H1 (cell line): ENCODE measurements around the gene PSMA2. TPM values are rescaled to one million over a fixed set of nuclear protein-coding genes. Genes with fewer than 3 reads are reported as not detected.

Source experiments
- CTCF ChIA-PET: fragments of 300-600 bp; sonication (Branson Sonifier 250); formaldehyde crosslinking; loops from one replicate; lab custom pipeline; 2021; ENCODE audit not compliant: partially characterized antibody; lab: Charles Lee
- POLR2A ChIA-PET: fragments of 300-600 bp; sonication (Branson Sonifier 250); formaldehyde crosslinking; loops from one replicate; lab custom pipeline; 2021; ENCODE audit warnings: inconsistent platforms; ENCODE audit not compliant: partially characterized antibody; lab: Charles Lee
- DNase-seq, 2 experiments: peaks; one replicate each; pipeline versions ENCODE4 v3.0.0 to v3.0.0-alpha.2; 2010 to 2022; ENCODE audit warnings: low spot score in 2 of 2, low read depth in 1 of 2, mixed read lengths in 1 of 2
- FAIRE-seq: peaks from 2 replicates; lab custom pipeline; 2011; peaks lifted over from hg19 to GRCh38; lab: Jason Lieb, UNC
- H2AFZ ChIP-seq: 2 replicates; pipeline ENCODE4 v1.8.1; 2012; ENCODE audit warnings: low read length, inconsistent platforms
- H2AK5ac ChIP-seq: 2 replicates; pipeline ENCODE4 v1.6.1; 2013; ENCODE audit warnings: low read depth, low read length
- H2BK120ac ChIP-seq: replicated peaks from 2 replicates; pipeline ENCODE3; 2013; ENCODE audit warnings: low read depth, low read length, inconsistent platforms
- H2BK12ac ChIP-seq: 2 replicates; pipeline ENCODE4 v1.6.1; 2013; ENCODE audit warnings: low read depth, low read length
- H2BK15ac ChIP-seq: 2 replicates; pipeline ENCODE4 v1.6.1; 2013; ENCODE audit warnings: low read length
- H2BK20ac ChIP-seq: 2 replicates; pipeline ENCODE4 v1.6.1; 2013; ENCODE audit warnings: low read length
- H2BK5ac ChIP-seq: 2 replicates; pipeline ENCODE4 v1.6.1; 2013; ENCODE audit warnings: low read depth, low read length
- H3K14ac ChIP-seq: 2 replicates; pipeline ENCODE4 v1.6.1; 2013; ENCODE audit warnings: inconsistent platforms; ENCODE audit not compliant: insufficient read length
- H3K18ac ChIP-seq: 2 replicates; pipeline ENCODE4 v1.6.1; 2013; ENCODE audit warnings: low read length; ENCODE audit errors: extremely low read depth
- H3K23ac ChIP-seq: 2 replicates; pipeline ENCODE4 v1.6.1; 2013; ENCODE audit warnings: inconsistent platforms; ENCODE audit not compliant: insufficient read length
- H3K23me2 ChIP-seq: 2 replicates; pipeline ENCODE4 v1.6.1; 2013; ENCODE audit warnings: low read depth, low read length
- H3K27ac ChIP-seq: 2 replicates; pipeline ENCODE4 v1.6.1; 2011; ENCODE audit warnings: low read depth, low read length, inconsistent platforms
- H3K27me3 ChIP-seq, 4 experiments: replicated peaks in 1 of 4; 1 replicate in 1 of 4; 2 replicates in 3 of 4; pipeline versions ENCODE4 v1.6.1 to v1.8.1; 2011 to 2013; ENCODE audit warnings: low read length in 3 of 4, mild to moderate bottlenecking in 3 of 4, inconsistent platforms in 2 of 4, mixed read lengths in 2 of 4, moderate library complexity in 1 of 4; ENCODE audit not compliant: control insufficient read depth in 3 of 4, insufficient read depth in 3 of 4; ENCODE audit errors: extremely low read depth in 1 of 4
- H3K36me3 ChIP-seq, 4 experiments: 2 replicates each; pipeline versions ENCODE4 v1.6.1 to v1.8.1; 2011 to 2013; ENCODE audit warnings: mild to moderate bottlenecking in 4 of 4, low read length in 3 of 4, moderate library complexity in 2 of 4, control low read depth in 1 of 4, inconsistent platforms in 1 of 4; ENCODE audit not compliant: insufficient read depth in 4 of 4, control insufficient read depth in 2 of 4
- H3K4ac ChIP-seq: replicated peaks from 2 replicates; pipeline ENCODE3; 2013; ENCODE audit warnings: low read length, low read depth, mixed read lengths, inconsistent platforms; ENCODE audit not compliant: insufficient read length
- H3K4me1 ChIP-seq, 4 experiments: replicated peaks in 1 of 4; 1 replicate in 1 of 4; 2 replicates in 3 of 4; pipeline versions ENCODE4 v1.6.1 to v1.8.1; 2011 to 2013; ENCODE audit warnings: low read length in 3 of 4, inconsistent platforms in 2 of 4, mixed read lengths in 1 of 4; ENCODE audit not compliant: insufficient read depth in 4 of 4, control insufficient read depth in 3 of 4
- H3K4me2 ChIP-seq, 2 experiments: 2 replicates each; pipeline versions ENCODE4 v1.6.1 to v1.8.1; 2011 to 2013; ENCODE audit warnings: low read depth in 2 of 2, low read length in 2 of 2, control low read depth in 1 of 2, inconsistent platforms in 1 of 2, mild to moderate bottlenecking in 1 of 2; ENCODE audit not compliant: insufficient read depth in 1 of 2
- H3K4me3 ChIP-seq, 4 experiments: fragments of 200-600, 300-600 bp in 1 of 4; sonication (generic), shearing (Covaris generic), sonication (Bioruptor Twin) in 1 of 4; 2 replicates each; pipeline versions ENCODE4 v1.5.1 to v1.8.1; 2011 to 2016; ENCODE audit warnings: low read length in 4 of 4, low read depth in 3 of 4, control low read depth in 2 of 4, inconsistent platforms in 2 of 4, mild to moderate bottlenecking in 2 of 4, mixed read lengths in 1 of 4, moderate library complexity in 1 of 4; ENCODE audit not compliant: insufficient read depth in 2 of 4; ENCODE audit errors: extremely low read depth in 1 of 4
- H3K56ac ChIP-seq: replicated peaks from 2 replicates; pipeline ENCODE3; 2013; ENCODE audit warnings: low read depth, mild to moderate bottlenecking, mixed read lengths, low read length, inconsistent platforms; ENCODE audit not compliant: insufficient read length
- H3K79me1 ChIP-seq: 2 replicates; pipeline ENCODE4 v1.6.1; 2013; ENCODE audit warnings: low read depth, low read length, control low read depth
- H3K79me2 ChIP-seq, 2 experiments: 2 replicates each; pipeline versions ENCODE4 v1.6.1 to v1.8.1; 2012 to 2013; ENCODE audit warnings: low read length in 2 of 2, mild to moderate bottlenecking in 2 of 2, inconsistent platforms in 1 of 2; ENCODE audit not compliant: insufficient read depth in 2 of 2, control insufficient read depth in 1 of 2
- H3K9ac ChIP-seq, 4 experiments: replicated peaks in 1 of 4; 1 replicate in 1 of 4; 2 replicates in 3 of 4; pipeline versions ENCODE4 v1.6.1 to v1.8.1; 2011 to 2013; ENCODE audit warnings: low read depth in 3 of 4, low read length in 3 of 4, control low read depth in 2 of 4, mild to moderate bottlenecking in 2 of 4, moderate library complexity in 2 of 4, inconsistent platforms in 1 of 4; ENCODE audit errors: extremely low read depth in 1 of 4
- H3K9me3 ChIP-seq, 2 experiments: 2 replicates each; pipeline versions ENCODE4 v1.6.1 to v1.8.1; 2012 to 2013; ENCODE audit warnings: mild to moderate bottlenecking in 2 of 2, moderate library complexity in 2 of 2, control low read depth in 1 of 2, inconsistent platforms in 1 of 2, low read depth in 1 of 2, low read length in 1 of 2, mixed read lengths in 1 of 2; ENCODE audit not compliant: insufficient read depth in 2 of 2
- H4K20me1 ChIP-seq, 2 experiments: replicated peaks in 1 of 2; 2 replicates each; pipeline versions ENCODE3 to v1.8.1; 2011 to 2013; ENCODE audit warnings: inconsistent platforms in 2 of 2, low read length in 2 of 2, mild to moderate bottlenecking in 1 of 2; ENCODE audit not compliant: insufficient read depth in 2 of 2, control insufficient read depth in 1 of 2
- H4K5ac ChIP-seq: 2 replicates; pipeline ENCODE4 v1.6.1; 2013; ENCODE audit warnings: low read length, low read depth, mixed read lengths, inconsistent platforms; ENCODE audit not compliant: insufficient read length
- H4K8ac ChIP-seq: 2 replicates; pipeline ENCODE4 v1.8.0; 2013; ENCODE audit warnings: mild to moderate bottlenecking, moderate library complexity, low read length, inconsistent platforms; ENCODE audit not compliant: insufficient read depth; ENCODE audit errors: extremely low read depth
- H4K91ac ChIP-seq: replicated peaks from 2 replicates; pipeline ENCODE3; 2013; ENCODE audit warnings: low read length, mixed read lengths, inconsistent platforms; ENCODE audit not compliant: insufficient read length
- BCL11A ChIP-seq, 2 experiments: IDR thresholded peaks; one replicate each; pipeline ENCODE4 v1.6.1; 2011; ENCODE audit warnings: low read depth in 2 of 2, low read length in 2 of 2, mild to moderate bottlenecking in 2 of 2
- BRCA1 ChIP-seq: IDR thresholded peaks from 2 replicates; pipeline ENCODE4 v1.6.1; 2012; ENCODE audit warnings: low read depth, low read length, improper control_type of control experiment
- CEBPB ChIP-seq: IDR thresholded peaks from 2 replicates; pipeline ENCODE4 v1.6.1; 2012; ENCODE audit warnings: low read depth, low read length
- MAX ChIP-seq: IDR thresholded peaks from 2 replicates; pipeline ENCODE4 v1.6.1; 2012; ENCODE audit warnings: inconsistent platforms
- RFX5 ChIP-seq: IDR thresholded peaks from 2 replicates; pipeline ENCODE4 v1.6.1; 2011; ENCODE audit warnings: low read depth, low read length, improper control_type of control experiment, borderline replicate concordance
- SP1 ChIP-seq: IDR thresholded peaks from 2 replicates; pipeline ENCODE4 v1.6.1; 2011; ENCODE audit warnings: low read depth, low read length
- SRF ChIP-seq: IDR thresholded peaks from 2 replicates; pipeline ENCODE4 v1.6.1; 2011; ENCODE audit warnings: mild to moderate bottlenecking, low read depth, low read length, moderate library complexity
- TAF7 ChIP-seq: optimal IDR thresholded peaks from 2 replicates; pipeline ENCODE3; 2011; ENCODE audit warnings: low read depth, mild to moderate bottlenecking, inconsistent platforms, low read length, moderate library complexity, borderline replicate concordance
- WGBS, 2 experiments: shearing (Covaris generic) in 1 of 2; methylation state at CpG; one replicate each; pipeline versions ENCODE4 v1.1.6 to v1.1.7; 2013 to 2015; ENCODE audit warnings: low lambda C conversion rate in 2 of 2, mixed read lengths in 2 of 2, inconsistent platforms in 1 of 2, low coverage in 1 of 2, missing lambda C conversion rate in 1 of 2; ENCODE audit not compliant: insufficient replicate concordance in 2 of 2, insufficient coverage in 1 of 2, insufficient read length in 1 of 2; ENCODE audit errors: extremely low coverage in 1 of 2, missing lambda C conversion rate in 1 of 2; 5-methylcytosine and 5-hydroxymethylcytosine counted together
- polyA plus RNA-seq, 7 experiments: library from polyadenylated mRNA; depleted of rRNA in 3 of 7; stranded (reverse) in 5 of 7; unstranded in 2 of 7; fragments of >200 nt in 5 of 7; fragments of 200-250 nt in 2 of 7; gene quantifications; 1 replicate in 5 of 7; 2 replicates in 1 of 7; 4 replicates in 1 of 7; pipeline versions ENCODE4 v1.2.1 to v1.2.3, GENCODE V29; 2011 to 2013; ENCODE audit warnings: missing spikeins in 2 of 7, mixed read lengths in 2 of 7
- total RNA-seq: library from RNA; stranded (reverse); fragmentation: NEBNext Ultra II Directional; extraction: Animal tissue kit (Norgen Biotek cat#: 25700); gene quantifications from 2 replicates; pipeline ENCODE4 v1.2.1, GENCODE V29; 2021

PSMA2 gene
- total and polyA plus RNA-seq, 2 of the 8 experiments (the other 6 are each of a cell fraction or from before 2014, with no cell fraction given): 211 to 259 TPM

- CTCF ChIA-PET: interaction anchor here (2.2 kb wide), 2 partner anchors 941 to 943 kb away, joined by 5 to 8 read pairs; no protein-coding TSS in a partner anchor
- Histone ChIP-seq H4K20me1 (no peaks in the 10 kb centered on the region), H3K27ac (no peak overlapping the region), H3K79me2 (no peaks in the 10 kb centered on the region), H3K56ac (no peak overlapping the region), H3K14ac (no peak overlapping the region), H2AFZ (no peak overlapping the region)
- WGBS, 2 experiments: 92% methylated on average over 5 of the region's 6 CpGs; no CpG with 5 or more reads in 1 of the 2 experiments
- POLR2A ChIA-PET: no interaction called here
- no peak for FAIRE-seq
- no peak for TF ChIP-seq CEBPB
- no peak for TF ChIP-seq SP1
- no peak for TF ChIP-seq MAX
- TF ChIP-seq RFX5: no peak
- no peak for TF ChIP-seq TAF7
- TF ChIP-seq BRCA1: no peak
- no peak for TF ChIP-seq SRF
- TF ChIP-seq BCL11A (IDR thresholded peaks at IDR 0.05; ENCODE audit: low read depth in 2 of 2, low read length in 2 of 2): no peak
- TF ChIP-seq, all 59 proteins: peak for 0
- Histone ChIP-seq H3K9ac (no peak overlapping the region), H2BK12ac (no peak overlapping the region), H2BK20ac (no peak overlapping the region), H3K4ac (no peak overlapping the region), H3K4me2 (no peak overlapping the region), H2BK15ac (no peak overlapping the region), H2BK5ac (peak overlapping the region; percentile 71; the same call in 1 of the 2 replicates), H3K79me1 (no peaks in the 10 kb centered on the region), H3K4me1 (peaks cover 2 to 6% (median 4%) of the 10 kb centered on the region in 4 experiments; a peak in 6 of 7 replicates), H2BK120ac (no peak overlapping the region), H4K8ac (no peak overlapping the region), H3K18ac (no peak overlapping the region), H3K27me3 (no peaks in the 10 kb centered on the region), H3K4me3 (no peak overlapping the region), H2AK5ac (0 out of 2 replicates have a peak overlapping the region, but pooled peaks have one; percentile 24), H3K23me2 (peaks cover 13% of the 10 kb centered on the region), H4K5ac (no peak overlapping the region), H3K36me3 (no peaks in the 10 kb centered on the region; a peak in 1 of 8 replicates), H3K23ac (no peak overlapping the region), H3K9me3 (peaks cover 6 to 10% of the 10 kb centered on the region in 2 experiments; a peak in 1 of 4 replicates), H4K91ac (peak overlapping the region; percentile 85)
- no peak for DNase-seq
These were observed 48.0 kb downstream of the PSMA2 start for GRCh38 chr7:42883950-42884349.
